ENCODE results near the gene DEPDC1B.

GRCh38 chr5:60585618-60586017, 114.3 kb downstream of the DEPDC1B start:
- TF ChIP-seq POLR2A (IDR thresholded peaks at IDR 0.05; ENCODE audit: low read depth, low read length) (no peak), TAF1 (IDR thresholded peaks at IDR 0.05; ENCODE audit: low read depth, low read length) (no peak)
